Smooth muscle cell of trachea (primary cell): Measurements from ENCODE around the gene PPIL1. TPM values are rescaled to one million over a fixed set of nuclear protein-coding genes. Genes with fewer than 3 reads are reported as not detected.

ENCODE experiments used
- total RNA-seq: library from RNA; depleted of rRNA; stranded (reverse); fragments of >200 nt; gene quantifications from 2 replicates; pipeline ENCODE4 v1.2.1, GENCODE V29; 2014

Gene PPIL1
- total RNA-seq, result 16.7 and 23.1 TPM in 2 replicates

GRCh38 chr6:36874443-36875249 lies at the start of gene PPIL1:
PPIL1 (minus strand) TSS chr6:36874803; CDS start chr6:36874772, 31 bp downstream.

GRCh38 chr6:36885461-36886401 lies 11.1 kb upstream of the PPIL1 start, which contains the start of gene C6orf89:
C6orf89 (plus strand) TSS chr6:36885952; CDS start chr6:36899445, 13,493 bp downstream.

GRCh38 chr6:36838896-36839748 lies 35.5 kb downstream of the PPIL1 start, which contains the start of gene CPNE5:
CPNE5 (minus strand) TSS chr6:36839444; CDS start chr6:36839377, 67 bp downstream.

Other genes starting within 250 kb of the PPIL1 start
- gene CDKN1A, start 196.1 kb downstream of the PPIL1 start, total RNA-seq, result 351 and 1,000 TPM in 2 replicates
- gene RAB44, start 177.0 kb downstream of the PPIL1 start, total RNA-seq, result under 0.01 TPM in 2 replicates
- 0.15 TPM in 1 of 2 replicates, not detected in the other for gene CPNE5, start 35.4 kb downstream of the PPIL1 start, total RNA-seq
- gene C6orf89, start 11.1 kb upstream of the PPIL1 start, total RNA-seq, result 48.9 and 52.3 TPM in 2 replicates
- 0.50 TPM in 1 of 2 replicates, not detected in the other for gene PI16, start 79.9 kb upstream of the PPIL1 start, total RNA-seq
- gene MTCH1, start 111.4 kb upstream of the PPIL1 start, total RNA-seq, result 260 and 366 TPM in 2 replicates
- not detected in 2 replicates for gene FGD2, start 130.9 kb upstream of the PPIL1 start, total RNA-seq